Breast epithelium (tissue), 4 donors: Measurements from ENCODE around the gene DBNDD2. TPM values are rescaled to one million over a fixed set of nuclear protein-coding genes. Genes with fewer than 3 reads are reported as not detected.

Experiments
- DNase-seq, 2 donors: peaks; one replicate each; pipeline ENCODE4 v3.0.0-alpha.2; 2019; ENCODE audit warnings: low spot score in 2 of 2
- H3K27ac ChIP-seq, 2 donors: fragments of 200-600 bp; sonication (generic) in 1 of 2; one replicate each; pipeline ENCODE4 v1.5.1; 2016 to 2019; ENCODE audit warnings: mild to moderate bottlenecking in 1 of 2
- H3K27me3 ChIP-seq, 2 donors: fragments of 200-600 bp; sonication (generic) in 1 of 2; one replicate each; pipeline versions ENCODE4 v1.5.1 to v1.6.0; 2017 to 2019; ENCODE audit warnings: control low read depth in 1 of 2, mild to moderate bottlenecking in 1 of 2
- H3K36me3 ChIP-seq: fragments of 200-600 bp; one replicate; pipeline ENCODE4 v1.5.1; 2019
- H3K4me1 ChIP-seq, 2 donors: fragments of 200-600 bp; sonication (generic); one replicate each; pipeline ENCODE4 v1.5.1; 2016 to 2019; ENCODE audit warnings: control low read depth in 1 of 2
- H3K4me3 ChIP-seq, 3 donors: fragments of 200-600 bp; sonication (generic); 1 replicate in 2 of 3; 2 replicates in 1 of 3; pipeline ENCODE4 v1.5.1; 2016 to 2019; ENCODE audit warnings: mild to moderate bottlenecking in 3 of 3, moderate library complexity in 2 of 3
- H3K9me3 ChIP-seq, 2 donors: fragments of 200-600 bp; sonication (generic) in 1 of 2; one replicate each; pipeline ENCODE4 v1.5.1; 2016 to 2019; ENCODE audit warnings: control low read depth in 1 of 2
- POLR2A ChIP-seq: fragments of 450-650 bp; IDR thresholded peaks from one replicate; pipeline ENCODE4 v1.6.1; 2016; ENCODE audit warnings: antibody characterized with exemption, mild to moderate bottlenecking, moderate library complexity
- POLR2AphosphoS5 ChIP-seq, 3 donors: sonication (generic); formaldehyde crosslinking; IDR thresholded peaks; one replicate each; pipeline ENCODE4 v1.6.1; 2017; ENCODE audit warnings: antibody characterized with exemption in 3 of 3
- intact Hi-C: fragments of 100-400 bp; cut with DNase I; formaldehyde crosslinking; loops from one replicate; pipeline ENCODE4 v1.15.1; 2023; ENCODE audit warnings: low total_unique reads
- total RNA-seq, 3 donors: library from RNA; depleted of rRNA; stranded (reverse); fragments of >200 nt; gene quantifications; one replicate each; pipeline ENCODE4 v1.1.0, GENCODE V29; 2016
- TF ChIP-seq, protein P1 (sequence below), 3 donors: fragments of 450-650 bp; IDR thresholded peaks; one replicate each; pipeline ENCODE4 v1.5.1; 2016 to 2017; ENCODE audit warnings: antibody characterized with exemption in 3 of 3, mild to moderate bottlenecking in 3 of 3, moderate library complexity in 3 of 3

The DBNDD2 gene
- total RNA-seq, 3 donors from 2014 or later, result 32.2 to 49.2 (median 44.5) TPM

DNA sequence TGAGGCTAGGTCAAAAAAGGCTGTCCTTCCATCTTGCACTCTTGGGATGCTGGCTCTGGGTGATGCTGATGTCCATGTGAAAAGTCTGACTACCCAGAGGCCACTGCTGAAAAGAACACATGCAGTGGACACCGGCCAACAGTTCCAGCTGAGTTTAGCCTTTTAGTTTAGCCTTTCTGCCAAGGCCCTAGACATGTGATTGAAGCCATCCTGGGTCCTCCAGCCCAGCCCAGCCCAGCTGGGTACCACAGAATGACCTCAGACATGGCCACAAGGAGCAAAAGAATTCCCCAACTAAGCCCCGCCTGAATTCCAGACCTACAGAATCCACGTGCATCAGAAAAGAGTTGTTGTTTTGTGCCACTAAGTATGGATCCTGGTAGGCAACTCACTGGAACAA lies 25.2 kb downstream of the DBNDD2 start:
- no peak for DNase-seq
- intact Hi-C loops, result no loop called here
- Histone ChIP-seq H3K36me3 (no peaks in the 10 kb centered on the region), H3K4me3 (no peak overlapping the region), H3K27me3 (no peaks in the 10 kb centered on the region), H3K4me1 (no peaks in the 10 kb centered on the region), H3K27ac (no peak overlapping the region), H3K9me3 (no peaks in the 10 kb centered on the region)
- TF ChIP-seq POLR2AphosphoS5 (IDR thresholded peaks at IDR 0.05), result no peak
- TF ChIP-seq, protein P1, sequence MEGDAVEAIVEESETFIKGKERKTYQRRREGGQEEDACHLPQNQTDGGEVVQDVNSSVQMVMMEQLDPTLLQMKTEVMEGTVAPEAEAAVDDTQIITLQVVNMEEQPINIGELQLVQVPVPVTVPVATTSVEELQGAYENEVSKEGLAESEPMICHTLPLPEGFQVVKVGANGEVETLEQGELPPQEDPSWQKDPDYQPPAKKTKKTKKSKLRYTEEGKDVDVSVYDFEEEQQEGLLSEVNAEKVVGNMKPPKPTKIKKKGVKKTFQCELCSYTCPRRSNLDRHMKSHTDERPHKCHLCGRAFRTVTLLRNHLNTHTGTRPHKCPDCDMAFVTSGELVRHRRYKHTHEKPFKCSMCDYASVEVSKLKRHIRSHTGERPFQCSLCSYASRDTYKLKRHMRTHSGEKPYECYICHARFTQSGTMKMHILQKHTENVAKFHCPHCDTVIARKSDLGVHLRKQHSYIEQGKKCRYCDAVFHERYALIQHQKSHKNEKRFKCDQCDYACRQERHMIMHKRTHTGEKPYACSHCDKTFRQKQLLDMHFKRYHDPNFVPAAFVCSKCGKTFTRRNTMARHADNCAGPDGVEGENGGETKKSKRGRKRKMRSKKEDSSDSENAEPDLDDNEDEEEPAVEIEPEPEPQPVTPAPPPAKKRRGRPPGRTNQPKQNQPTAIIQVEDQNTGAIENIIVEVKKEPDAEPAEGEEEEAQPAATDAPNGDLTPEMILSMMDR (IDR thresholded peaks at IDR 0.05), result no peak
- TF ChIP-seq POLR2A, result no peak

DNA sequence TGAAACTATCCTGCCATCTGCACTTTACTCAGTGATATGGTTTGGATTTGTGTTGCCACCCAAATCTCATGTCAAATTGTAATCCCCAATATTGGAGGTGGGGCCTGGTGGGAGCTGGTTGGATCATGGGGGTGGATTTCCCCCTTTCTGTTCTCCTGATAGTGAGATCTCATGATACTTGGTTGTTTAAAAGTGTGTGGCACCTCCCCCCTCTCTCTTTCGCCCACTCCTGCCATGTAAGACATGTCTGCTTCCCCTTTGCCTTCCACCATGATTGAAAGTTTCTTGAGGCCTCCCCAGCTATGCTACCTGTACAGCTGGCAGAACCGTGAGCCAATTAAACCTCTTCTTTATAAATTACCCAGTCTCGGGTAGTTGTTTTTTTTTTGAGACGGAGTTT lies 25.9 kb downstream of the DBNDD2 start:
- TF ChIP-seq, protein P1 (IDR thresholded peaks at IDR 0.05), result no peak
- TF ChIP-seq POLR2A (no peak), POLR2AphosphoS5 (IDR thresholded peaks at IDR 0.05) (no peak)
- intact Hi-C loops, result no loop called here
- Histone ChIP-seq H3K9me3 (no peaks in the 10 kb centered on the region), H3K36me3 (no peaks in the 10 kb centered on the region), H3K4me1 (no peaks in the 10 kb centered on the region), H3K27ac (no peak overlapping the region), H3K4me3 (no peak overlapping the region), H3K27me3 (no peaks in the 10 kb centered on the region)
- DNase-seq, result no peak

DNA sequence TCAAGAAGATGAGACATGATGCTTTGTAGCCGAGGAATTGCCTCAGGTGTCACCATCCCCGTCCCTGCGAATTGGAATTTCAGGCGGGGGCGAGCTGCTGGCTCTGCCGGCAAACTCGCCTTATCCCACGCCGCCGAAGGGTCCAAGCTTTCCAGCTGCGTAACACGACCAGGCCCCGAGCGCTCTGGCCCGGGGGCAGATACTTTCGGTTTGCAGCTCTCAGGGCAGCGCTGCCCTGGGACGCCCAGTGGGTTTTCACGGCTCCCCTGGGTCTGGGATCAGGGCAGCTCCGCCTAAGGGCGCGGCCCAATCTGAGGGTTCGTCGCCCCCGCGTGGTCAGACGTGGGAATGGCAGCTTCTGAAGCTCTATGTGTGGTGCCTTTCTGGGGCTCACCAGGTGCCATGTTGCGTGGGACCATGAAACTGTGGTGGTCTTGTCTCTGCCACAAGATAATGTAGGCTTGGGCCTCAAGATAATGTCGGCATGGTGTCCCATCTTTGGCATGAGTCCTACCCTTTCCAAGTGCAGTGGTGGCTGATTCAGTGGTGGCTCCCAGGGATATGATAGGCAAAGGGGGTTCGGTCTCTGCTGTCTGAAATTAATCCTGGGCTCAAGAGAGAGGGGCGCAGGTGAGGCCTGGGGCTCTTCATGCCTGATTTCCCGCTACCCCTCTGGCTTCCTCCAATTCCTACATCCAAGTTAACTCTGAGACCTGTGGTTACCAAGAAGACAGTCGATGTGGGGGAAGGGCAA lies 28.8 kb downstream of the DBNDD2 start:
- intact Hi-C loops, result no loop called here
- no peak for TF ChIP-seq POLR2A
- TF ChIP-seq POLR2AphosphoS5 (IDR thresholded peaks at IDR 0.05), result peak; percentile 54 to 77 (median 67)
- TF ChIP-seq, protein P1 (IDR thresholded peaks at IDR 0.05), result peak; percentile 94 to 96 (median 95)
- DNase-seq, result peak; percentile 70 to 89

DNA sequence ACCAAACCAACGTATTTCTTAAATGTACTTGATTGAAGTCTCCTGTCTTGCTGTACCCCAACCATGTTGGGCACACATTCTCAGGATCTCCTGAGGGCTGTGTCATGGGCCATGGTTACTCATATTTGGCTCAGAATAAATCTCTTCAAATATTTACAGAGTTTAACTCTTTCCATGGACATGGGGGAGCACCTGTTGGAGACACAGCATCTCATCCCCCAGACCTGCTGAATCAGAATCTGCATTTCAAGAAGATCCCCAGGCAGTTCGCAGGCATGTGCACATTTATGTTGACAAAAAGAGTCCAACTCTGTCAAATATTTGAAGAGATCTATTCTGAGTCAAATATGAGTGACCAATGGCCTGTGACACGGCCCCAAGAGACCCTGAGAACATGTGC lies 32.3 kb downstream of the DBNDD2 start:
- no peaks in the 10 kb centered on the region for H3K27me3 ChIP-seq
- TF ChIP-seq, protein P1 (IDR thresholded peaks at IDR 0.05), result no peak
- TF ChIP-seq POLR2AphosphoS5 (IDR thresholded peaks at IDR 0.05) (no peak), POLR2A (no peak)
- H3K4me3 ChIP-seq, result no peak overlapping the region
- no peak overlapping the region for H3K27ac ChIP-seq
- intact Hi-C loops, result no loop called here
- H3K9me3 ChIP-seq, result no peaks in the 10 kb centered on the region
- H3K4me1 ChIP-seq, result no peaks in the 10 kb centered on the region
- DNase-seq, result no peak
- H3K36me3 ChIP-seq, result no peaks in the 10 kb centered on the region

More for the DNA sequence above, 28.8 kb downstream of the DBNDD2 start:
- Histone ChIP-seq H3K27me3 (no peaks in the 10 kb centered on the region), H3K4me3 (peak overlapping the region; percentile 49 to 68 (median 55)), H3K27ac (peak overlapping the region; percentile 48 to 61), H3K9me3 (no peaks in the 10 kb centered on the region), H3K36me3 (no peaks in the 10 kb centered on the region), H3K4me1 (no peaks in the 10 kb centered on the region)

DNA sequence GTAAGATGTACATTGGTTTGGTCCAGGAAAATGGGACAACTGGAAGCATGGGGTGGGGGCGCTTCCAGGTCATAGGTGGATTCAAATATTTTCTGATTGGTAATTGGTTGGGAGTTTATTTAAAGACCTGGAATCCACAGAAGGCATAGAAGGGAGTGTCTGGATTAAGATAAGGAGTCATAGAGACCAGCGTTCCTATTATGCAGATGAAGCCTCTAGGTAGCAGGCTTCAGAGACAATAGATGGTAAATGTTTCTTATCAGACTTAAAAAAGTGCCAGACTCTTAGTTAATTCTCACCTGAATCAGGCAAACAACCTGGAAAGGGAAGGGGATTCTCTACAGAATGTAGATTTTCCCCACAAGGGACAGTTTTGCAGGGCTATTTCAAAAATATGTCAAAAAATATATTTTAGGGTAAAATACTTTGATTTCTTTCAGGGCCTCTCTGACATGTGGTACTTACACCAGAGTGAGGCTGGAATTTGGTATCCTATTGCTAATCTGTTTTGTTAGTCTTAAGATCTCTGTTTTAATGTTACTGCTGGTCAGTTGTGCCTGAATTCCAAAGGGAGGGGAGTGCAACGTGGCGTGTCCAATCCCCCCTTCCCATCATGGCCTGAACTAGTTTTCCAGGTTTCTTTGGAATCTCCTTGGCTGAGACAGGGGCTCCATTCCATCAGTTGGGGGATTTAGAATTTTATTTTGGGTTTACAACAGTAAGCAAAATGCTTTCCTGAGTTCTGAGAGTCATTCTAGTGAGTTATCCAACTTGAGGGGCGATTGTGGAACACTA lies 33.0 kb downstream of the DBNDD2 start:
- Histone ChIP-seq H3K9me3 (no peaks in the 10 kb centered on the region), H3K36me3 (no peaks in the 10 kb centered on the region), H3K27me3 (no peaks in the 10 kb centered on the region), H3K4me3 (no peak overlapping the region), H3K4me1 (no peaks in the 10 kb centered on the region), H3K27ac (no peak overlapping the region)
- DNase-seq, result no peak
- intact Hi-C loops, result no loop called here
- TF ChIP-seq POLR2A (no peak), POLR2AphosphoS5 (IDR thresholded peaks at IDR 0.05) (no peak)
- TF ChIP-seq, protein P1 (IDR thresholded peaks at IDR 0.05), result no peak
